HL-60 (cell line): ENCODE data around the gene RBMS3.

Source experiments
- POLR2AphosphoS5 ChIP-seq: IDR thresholded peaks from 2 replicates; pipeline ENCODE4 v1.6.1; 2012; ENCODE audit warnings: low read depth
- SPI1 ChIP-seq: IDR thresholded peaks from 2 replicates; pipeline ENCODE4 v1.6.1; 2012; ENCODE audit warnings: low read depth, mild to moderate bottlenecking, borderline replicate concordance
- TF ChIP-seq, protein P1 (sequence below): IDR thresholded peaks from 2 replicates; pipeline ENCODE4 v1.6.1; 2012; ENCODE audit warnings: low read depth; ENCODE audit not compliant: insufficient replicate concordance
- TF ChIP-seq, protein P2 (sequence below): IDR thresholded peaks from one replicate; pipeline ENCODE4 v1.5.1; 2011; ENCODE audit warnings: low read length, control low read depth, inconsistent platforms; ENCODE audit not compliant: insufficient read depth

DNA sequence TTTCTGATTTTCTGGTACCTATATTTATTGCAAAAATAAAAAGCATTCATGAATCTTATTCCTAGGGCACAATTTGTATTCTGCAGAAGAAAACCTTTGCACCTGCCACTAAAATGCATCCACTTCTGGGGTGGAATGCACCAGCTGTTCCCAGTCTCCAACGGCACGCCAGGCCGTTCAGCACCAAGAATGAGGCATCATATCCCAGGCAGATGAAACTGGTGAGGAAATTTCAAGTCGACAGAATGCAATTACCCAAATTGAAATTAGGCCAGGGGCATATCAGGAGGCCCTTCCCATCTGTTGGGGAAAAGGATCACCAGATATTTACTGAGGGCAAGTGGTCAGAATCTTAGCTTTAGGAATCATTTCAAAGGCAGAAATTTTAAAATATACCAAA is 13.6 kb upstream of the RBMS3 start:
- TF ChIP-seq POLR2AphosphoS5 (no peak), SPI1 (no peak)
- TF ChIP-seq, protein P1, sequence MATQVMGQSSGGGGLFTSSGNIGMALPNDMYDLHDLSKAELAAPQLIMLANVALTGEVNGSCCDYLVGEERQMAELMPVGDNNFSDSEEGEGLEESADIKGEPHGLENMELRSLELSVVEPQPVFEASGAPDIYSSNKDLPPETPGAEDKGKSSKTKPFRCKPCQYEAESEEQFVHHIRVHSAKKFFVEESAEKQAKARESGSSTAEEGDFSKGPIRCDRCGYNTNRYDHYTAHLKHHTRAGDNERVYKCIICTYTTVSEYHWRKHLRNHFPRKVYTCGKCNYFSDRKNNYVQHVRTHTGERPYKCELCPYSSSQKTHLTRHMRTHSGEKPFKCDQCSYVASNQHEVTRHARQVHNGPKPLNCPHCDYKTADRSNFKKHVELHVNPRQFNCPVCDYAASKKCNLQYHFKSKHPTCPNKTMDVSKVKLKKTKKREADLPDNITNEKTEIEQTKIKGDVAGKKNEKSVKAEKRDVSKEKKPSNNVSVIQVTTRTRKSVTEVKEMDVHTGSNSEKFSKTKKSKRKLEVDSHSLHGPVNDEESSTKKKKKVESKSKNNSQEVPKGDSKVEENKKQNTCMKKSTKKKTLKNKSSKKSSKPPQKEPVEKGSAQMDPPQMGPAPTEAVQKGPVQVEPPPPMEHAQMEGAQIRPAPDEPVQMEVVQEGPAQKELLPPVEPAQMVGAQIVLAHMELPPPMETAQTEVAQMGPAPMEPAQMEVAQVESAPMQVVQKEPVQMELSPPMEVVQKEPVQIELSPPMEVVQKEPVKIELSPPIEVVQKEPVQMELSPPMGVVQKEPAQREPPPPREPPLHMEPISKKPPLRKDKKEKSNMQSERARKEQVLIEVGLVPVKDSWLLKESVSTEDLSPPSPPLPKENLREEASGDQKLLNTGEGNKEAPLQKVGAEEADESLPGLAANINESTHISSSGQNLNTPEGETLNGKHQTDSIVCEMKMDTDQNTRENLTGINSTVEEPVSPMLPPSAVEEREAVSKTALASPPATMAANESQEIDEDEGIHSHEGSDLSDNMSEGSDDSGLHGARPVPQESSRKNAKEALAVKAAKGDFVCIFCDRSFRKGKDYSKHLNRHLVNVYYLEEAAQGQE: no peak
- TF ChIP-seq, protein P2, sequence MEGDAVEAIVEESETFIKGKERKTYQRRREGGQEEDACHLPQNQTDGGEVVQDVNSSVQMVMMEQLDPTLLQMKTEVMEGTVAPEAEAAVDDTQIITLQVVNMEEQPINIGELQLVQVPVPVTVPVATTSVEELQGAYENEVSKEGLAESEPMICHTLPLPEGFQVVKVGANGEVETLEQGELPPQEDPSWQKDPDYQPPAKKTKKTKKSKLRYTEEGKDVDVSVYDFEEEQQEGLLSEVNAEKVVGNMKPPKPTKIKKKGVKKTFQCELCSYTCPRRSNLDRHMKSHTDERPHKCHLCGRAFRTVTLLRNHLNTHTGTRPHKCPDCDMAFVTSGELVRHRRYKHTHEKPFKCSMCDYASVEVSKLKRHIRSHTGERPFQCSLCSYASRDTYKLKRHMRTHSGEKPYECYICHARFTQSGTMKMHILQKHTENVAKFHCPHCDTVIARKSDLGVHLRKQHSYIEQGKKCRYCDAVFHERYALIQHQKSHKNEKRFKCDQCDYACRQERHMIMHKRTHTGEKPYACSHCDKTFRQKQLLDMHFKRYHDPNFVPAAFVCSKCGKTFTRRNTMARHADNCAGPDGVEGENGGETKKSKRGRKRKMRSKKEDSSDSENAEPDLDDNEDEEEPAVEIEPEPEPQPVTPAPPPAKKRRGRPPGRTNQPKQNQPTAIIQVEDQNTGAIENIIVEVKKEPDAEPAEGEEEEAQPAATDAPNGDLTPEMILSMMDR: no peak
